22Rv1 (cell line): ENCODE results near the gene ERC1.

Source experiments
- ZFX ChIP-seq: fragments of 450-650 bp; IDR thresholded peaks from 2 replicates; pipeline ENCODE4 v1.6.1; 2017; ENCODE audit warnings: antibody characterized with exemption, borderline replicate concordance
- TF ChIP-seq, protein P1 (sequence below): fragments of 450-650 bp; IDR thresholded peaks from 2 replicates; pipeline ENCODE4 v1.5.1; 2017; ENCODE audit warnings: mild to moderate bottlenecking

DNA sequence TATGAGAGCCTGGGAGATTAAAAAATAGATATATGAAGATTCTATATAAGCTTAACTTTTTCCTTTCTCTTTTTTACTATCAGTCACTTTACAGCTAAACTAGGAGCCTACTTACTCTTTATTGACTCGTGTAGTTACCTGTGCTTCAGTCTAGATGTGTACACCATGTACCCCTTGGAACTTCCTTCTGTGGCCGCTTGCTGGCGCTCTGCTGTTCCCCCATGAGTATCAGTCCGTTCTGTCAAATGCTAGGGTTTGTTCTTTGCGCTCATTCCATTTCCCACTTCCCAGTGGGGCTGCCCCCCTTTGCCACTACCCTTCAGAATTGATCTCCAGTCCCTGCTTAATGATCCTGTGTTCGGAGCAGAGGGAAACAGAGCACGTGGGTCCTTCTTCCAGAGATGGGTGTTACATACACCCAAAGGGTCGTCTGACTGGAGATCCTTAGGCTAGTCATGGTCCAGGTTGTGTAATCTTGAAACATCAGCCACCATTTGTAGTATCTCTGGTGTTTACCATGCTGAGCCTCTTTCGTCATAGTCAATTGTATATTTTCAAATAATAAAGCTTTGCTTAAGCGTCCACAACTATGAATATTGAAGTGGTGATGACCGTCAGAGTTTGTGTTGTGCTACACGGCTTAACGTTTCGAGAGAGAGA is 443.4 kb downstream of the ERC1 start:
- TF ChIP-seq, protein P1, sequence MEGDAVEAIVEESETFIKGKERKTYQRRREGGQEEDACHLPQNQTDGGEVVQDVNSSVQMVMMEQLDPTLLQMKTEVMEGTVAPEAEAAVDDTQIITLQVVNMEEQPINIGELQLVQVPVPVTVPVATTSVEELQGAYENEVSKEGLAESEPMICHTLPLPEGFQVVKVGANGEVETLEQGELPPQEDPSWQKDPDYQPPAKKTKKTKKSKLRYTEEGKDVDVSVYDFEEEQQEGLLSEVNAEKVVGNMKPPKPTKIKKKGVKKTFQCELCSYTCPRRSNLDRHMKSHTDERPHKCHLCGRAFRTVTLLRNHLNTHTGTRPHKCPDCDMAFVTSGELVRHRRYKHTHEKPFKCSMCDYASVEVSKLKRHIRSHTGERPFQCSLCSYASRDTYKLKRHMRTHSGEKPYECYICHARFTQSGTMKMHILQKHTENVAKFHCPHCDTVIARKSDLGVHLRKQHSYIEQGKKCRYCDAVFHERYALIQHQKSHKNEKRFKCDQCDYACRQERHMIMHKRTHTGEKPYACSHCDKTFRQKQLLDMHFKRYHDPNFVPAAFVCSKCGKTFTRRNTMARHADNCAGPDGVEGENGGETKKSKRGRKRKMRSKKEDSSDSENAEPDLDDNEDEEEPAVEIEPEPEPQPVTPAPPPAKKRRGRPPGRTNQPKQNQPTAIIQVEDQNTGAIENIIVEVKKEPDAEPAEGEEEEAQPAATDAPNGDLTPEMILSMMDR: no peak
- no peak for TF ChIP-seq ZFX
